GM19239 (cell line): ENCODE data around the gene IL33.

Experiments used
- DNase-seq: peaks from one replicate; pipeline ENCODE4 v3.0.0; 2011; ENCODE audit warnings: low spot score; ENCODE audit not compliant: insufficient read length
- FAIRE-seq: peaks from 2 replicates; lab custom pipeline; 2011; peaks lifted over from hg19 to GRCh38; lab: Jason Lieb, UNC

Gene IL33

DNA sequence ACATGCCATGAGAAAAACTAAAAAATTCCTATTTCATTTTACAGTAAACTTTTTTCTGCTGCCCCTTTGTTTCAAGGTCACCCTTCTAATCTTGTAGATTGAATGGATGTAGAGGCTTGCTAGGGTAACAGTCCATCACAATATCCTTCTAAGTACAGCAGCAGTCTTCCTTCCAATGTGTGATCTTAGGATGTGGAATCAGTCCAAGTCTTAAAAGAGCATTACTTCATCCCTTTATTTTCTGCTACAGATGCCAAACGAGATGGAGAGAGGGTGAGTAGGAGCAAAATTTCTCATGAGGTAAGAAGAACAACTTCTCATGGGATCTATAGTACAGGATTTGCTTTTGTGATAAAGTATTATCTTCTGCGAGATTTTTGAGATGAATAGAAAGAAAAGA lies 704 bp upstream of the IL33 start:
- FAIRE-seq, result no peak
- DNase-seq, result no peak

DNA sequence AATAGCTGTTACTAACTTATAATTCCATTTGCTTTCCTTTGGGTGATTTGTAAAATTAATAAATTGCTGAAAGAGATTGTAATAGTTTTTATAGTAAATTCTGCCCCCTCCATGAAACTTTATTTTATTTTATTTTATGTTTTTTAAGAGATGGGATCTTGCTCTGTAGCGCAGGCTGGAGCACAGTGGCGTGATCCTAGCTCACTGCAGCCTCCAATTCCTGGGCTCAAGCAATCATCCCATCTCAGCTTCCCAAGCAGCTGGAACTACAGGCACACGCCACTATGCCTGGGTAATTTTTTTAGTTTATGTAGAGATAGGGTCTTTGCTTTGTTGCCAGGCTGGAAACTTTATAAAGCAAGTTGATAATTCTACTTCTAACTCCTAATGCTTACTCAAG lies 395 bp downstream of the IL33 start:
- DNase-seq, result no peak
- FAIRE-seq, result no peak

DNA sequence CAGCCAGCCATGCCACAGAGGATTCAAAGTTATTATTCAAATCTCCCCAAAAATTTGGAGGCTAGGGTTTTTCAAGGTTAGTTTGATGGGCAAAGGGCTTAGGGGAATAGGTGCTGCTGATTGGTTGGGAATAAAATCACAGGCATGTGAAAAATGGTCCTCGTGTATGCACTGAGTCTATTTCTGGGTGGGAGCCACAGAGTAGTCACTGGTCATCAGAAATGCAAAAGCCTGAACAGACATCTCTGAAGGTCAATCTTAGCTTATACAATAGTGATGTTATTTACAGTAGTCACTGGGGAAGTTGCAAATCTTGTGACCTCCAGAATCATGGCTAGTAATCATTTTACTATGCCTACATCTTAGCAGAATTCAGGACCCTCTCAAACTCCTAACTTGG lies 1.3 kb downstream of the IL33 start:
- no peak for FAIRE-seq

GRCh38 chr9:6218099-6218502 lies 2.5 kb downstream of the IL33 start:
- no peak for DNase-seq
- FAIRE-seq, result no peak

More for the DNA sequence above, 1.3 kb downstream of the IL33 start:
- no peak for DNase-seq

- FAIRE-seq, result no peak
Measured at GRCh38 chr9:6219040-6219439, 3.4 kb downstream of the IL33 start.

GRCh38 chr9:6219981-6220380 lies 4.4 kb downstream of the IL33 start:
- FAIRE-seq, result no peak
- DNase-seq, result no peak

More at GRCh38 chr9:6219040-6219439, 3.4 kb downstream of the IL33 start:
- DNase-seq, result no peak

DNA sequence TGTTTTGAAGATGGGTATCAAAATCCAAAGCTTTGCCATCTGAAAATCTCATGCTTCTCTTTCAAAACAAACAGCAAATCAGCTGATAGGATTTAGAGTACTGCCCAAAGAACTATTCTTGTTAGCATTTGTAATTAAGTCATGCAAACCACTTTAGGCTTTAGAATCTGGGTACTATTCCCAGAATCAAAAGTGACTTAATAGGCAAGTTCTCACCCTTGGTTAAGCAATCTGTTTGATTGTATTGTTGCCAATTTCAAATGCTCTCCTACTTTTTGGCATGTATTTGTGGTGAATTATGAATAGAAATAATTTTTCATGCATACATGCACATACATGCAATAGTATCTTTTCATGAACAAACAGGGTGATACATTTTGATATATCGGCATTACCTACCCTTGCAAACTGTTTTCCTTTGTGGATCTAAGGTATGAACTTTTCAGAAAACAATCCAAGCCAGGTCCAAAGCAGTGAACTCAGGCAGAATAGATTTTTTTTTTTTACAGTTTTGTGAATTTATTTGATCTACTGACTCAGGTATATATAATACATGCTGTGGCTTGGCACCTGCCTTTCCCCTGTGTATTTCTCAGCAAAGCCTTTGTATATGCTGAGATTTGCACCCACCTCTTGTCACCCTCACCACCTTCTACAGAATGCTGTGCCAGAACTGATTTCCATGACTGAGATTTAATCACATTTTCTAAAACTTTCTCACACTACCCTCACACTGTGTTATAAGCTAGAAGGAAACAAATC lies 9.0 kb downstream of the IL33 start:
- no peak for DNase-seq
- FAIRE-seq, result no peak

- FAIRE-seq, result no peak
Measured at GRCh38 chr9:6226696-6227095, 11.1 kb downstream of the IL33 start.

DNA sequence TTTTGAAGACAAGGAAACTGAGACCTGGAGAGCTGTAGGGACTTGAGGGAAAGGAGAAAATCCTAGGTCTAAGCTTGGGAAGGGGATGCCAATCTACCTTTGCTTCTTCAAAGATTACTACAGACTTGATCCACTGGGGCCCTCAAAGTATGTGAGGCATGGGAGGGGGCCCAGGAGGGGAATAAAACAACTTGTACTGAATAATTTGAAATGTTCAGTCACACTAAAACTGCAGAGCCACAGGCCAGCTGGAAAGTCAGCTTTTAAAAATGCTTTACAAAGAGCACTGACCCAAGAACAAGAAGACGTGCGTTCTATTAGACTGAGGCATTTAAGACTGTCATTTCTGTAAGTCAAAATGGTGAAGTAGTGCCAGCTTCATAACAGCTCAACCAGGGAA lies 13.6 kb downstream of the IL33 start:
- DNase-seq, result no peak
- FAIRE-seq, result no peak

More at GRCh38 chr9:6226696-6227095, 11.1 kb downstream of the IL33 start:
- DNase-seq, result no peak

DNA sequence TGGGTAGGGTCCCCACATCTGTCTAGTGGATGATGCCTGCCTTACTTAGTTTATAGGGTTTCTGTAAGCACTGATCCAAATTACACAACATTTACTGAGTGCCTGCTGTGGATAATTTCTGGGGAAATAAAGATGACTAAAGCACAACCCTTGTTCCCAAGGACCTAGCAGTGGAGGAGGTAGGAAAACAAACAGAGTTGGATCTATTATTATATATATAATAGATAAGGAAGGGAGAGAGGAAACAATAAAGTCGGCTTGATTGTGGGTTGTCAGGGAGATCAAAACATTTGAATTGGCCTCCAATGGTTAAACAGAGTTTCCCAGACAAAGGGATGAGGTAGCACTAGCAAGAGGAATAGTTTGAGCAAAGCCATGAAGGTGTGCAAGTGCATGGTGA lies 14.0 kb downstream of the IL33 start:
- DNase-seq (no peak), FAIRE-seq (no peak)

DNA sequence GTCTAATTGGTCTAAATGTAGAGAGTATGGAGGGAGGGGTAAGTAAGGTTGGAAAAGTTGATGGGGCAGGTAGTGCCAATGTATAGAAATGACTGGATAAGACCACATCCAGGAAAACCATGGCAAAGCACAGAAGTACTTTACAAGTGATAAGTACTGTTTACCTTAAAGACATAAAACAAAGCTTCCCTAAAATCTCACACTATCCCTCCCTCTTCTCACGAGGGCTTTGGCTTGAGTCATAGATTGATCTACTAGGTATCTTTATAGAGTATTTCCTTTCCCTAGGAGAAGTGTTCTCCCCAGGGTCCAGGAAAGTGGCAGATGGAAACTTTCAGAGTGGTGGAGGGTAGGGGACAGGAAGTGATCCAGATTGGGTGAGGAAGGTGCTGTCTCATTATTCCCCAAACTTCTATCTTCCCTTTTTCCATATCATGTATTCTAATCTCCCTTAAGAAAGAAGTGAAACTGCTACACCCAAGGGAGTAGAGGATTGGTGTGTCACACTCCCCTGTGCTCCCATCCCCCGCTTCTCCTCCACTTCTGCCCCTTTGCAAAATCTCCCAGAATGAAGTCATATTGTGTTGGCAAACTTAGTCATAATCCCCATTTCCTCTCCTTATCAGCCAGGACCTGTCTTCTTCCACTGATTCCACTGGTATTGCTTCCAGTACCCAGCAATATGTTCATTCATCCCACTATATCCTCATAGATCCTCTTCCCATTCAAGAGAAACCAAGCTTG lies 14.6 kb downstream of the IL33 start:
- FAIRE-seq, result no peak

GRCh38 chr9:6232336-6232945 lies 16.8 kb downstream of the IL33 start:
- FAIRE-seq, result no peak
- no peak for DNase-seq

More for the DNA sequence above, 14.6 kb downstream of the IL33 start:
- DNase-seq, result no peak

- FAIRE-seq (no peak), DNase-seq (no peak)
Measured at GRCh38 chr9:6234014-6234413, 18.4 kb downstream of the IL33 start.

DNA sequence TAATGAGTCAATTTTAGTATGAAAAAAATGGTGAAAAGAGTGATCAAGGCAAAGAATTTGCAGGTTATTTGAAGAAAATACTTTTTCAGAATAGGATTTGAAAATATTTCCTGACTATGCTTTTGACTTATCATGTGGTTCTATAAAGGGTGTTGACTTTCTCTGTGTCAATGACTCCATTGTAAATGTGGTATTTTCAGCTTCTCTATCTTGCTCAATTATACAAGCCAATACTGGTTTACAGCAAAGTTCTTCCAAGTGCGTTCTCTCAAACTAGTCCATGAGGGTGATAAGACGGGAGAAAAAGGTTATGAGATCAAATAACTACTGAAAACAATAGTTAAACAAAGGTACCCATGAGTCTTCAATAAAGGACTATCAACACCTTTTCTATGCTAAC lies 21.7 kb downstream of the IL33 start:
- DNase-seq (no peak), FAIRE-seq (no peak)

DNA sequence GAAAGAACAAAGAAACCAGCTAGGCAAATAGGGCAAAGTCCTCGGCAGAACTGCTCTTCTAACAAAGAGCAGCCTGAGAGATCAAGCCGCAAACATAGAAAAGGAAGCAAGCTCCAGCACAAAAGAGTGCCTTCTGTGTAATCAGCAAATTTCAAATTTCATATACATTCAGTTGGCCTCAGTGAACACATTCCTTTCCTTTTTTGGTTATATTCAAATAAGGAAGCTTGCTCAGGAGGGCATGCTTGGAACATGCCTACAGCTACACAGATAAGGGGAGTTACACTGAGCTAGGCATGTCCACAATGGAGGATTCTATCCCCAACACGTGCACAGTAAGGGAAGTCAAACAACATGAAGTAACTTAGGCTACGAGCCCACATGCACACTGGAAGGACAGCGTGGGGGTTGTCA lies 23.4 kb downstream of the IL33 start:
- no peak for FAIRE-seq

DNA sequence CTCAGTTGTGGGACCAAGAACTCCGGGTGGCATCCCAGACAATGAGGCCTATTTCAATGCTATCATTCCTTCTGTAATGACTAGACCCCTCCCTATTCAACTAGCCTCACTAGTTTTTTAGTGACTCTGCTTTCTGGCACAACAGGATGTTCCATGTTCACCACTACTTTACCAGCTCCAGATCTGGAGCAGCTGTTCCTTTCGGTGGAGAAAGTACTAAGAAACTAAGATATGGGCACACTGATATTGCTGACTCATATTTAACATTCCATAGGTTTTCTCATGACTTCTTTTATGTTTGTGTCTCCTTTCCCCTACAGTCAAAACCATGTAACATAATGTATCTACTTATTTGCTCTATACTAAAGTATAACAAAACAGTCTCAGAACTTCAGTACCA lies 24.1 kb downstream of the IL33 start:
- FAIRE-seq (no peak), DNase-seq (no peak)

More for the DNA sequence above, 23.4 kb downstream of the IL33 start:
- no peak for DNase-seq

- DNase-seq (peak; percentile 14), FAIRE-seq (peak; percentile 35)
Measured at GRCh38 chr9:6243746-6244145, 28.1 kb downstream of the IL33 start.

- DNase-seq, result no peak
- no peak for FAIRE-seq
Measured at GRCh38 chr9:6247266-6247665, 31.7 kb downstream of the IL33 start.

GRCh38 chr9:6268826-6269397 lies 53.3 kb downstream of the IL33 start:
- FAIRE-seq (no peak), DNase-seq (no peak)

- no peak for DNase-seq
- no peak for FAIRE-seq
Measured at GRCh38 chr9:6270896-6271295, 55.3 kb downstream of the IL33 start.
